Endodermal cell (in vitro differentiated cells): ENCODE measurements around the gene GLRA1. TPM values are rescaled to one million over a fixed set of nuclear protein-coding genes. Genes with fewer than 3 reads are reported as not detected.
A peak's percentile ranks its signal among the peaks of the same experiment; 100 is the strongest.

Experiments
- DNase-seq: peaks from one replicate; pipeline ENCODE4 v3.0.0-alpha.2; 2017
- H3K27ac ChIP-seq: 2 replicates; pipeline ENCODE4 v1.5.1; 2013; ENCODE audit warnings: mild to moderate bottlenecking, low read depth, low read length, moderate library complexity
- H3K27me3 ChIP-seq: 2 replicates; pipeline ENCODE4 v1.6.1; 2013; ENCODE audit warnings: mild to moderate bottlenecking, low read length, moderate library complexity; ENCODE audit not compliant: insufficient read depth, control insufficient read depth, poor library complexity, severe bottlenecking
- H3K36me3 ChIP-seq: 2 replicates; pipeline ENCODE4 v1.7.0; 2013; ENCODE audit warnings: mild to moderate bottlenecking, low read length, moderate library complexity; ENCODE audit not compliant: control insufficient read depth, insufficient read depth
- H3K4me1 ChIP-seq: one replicate; pipeline ENCODE4 v1.7.0; 2013; ENCODE audit warnings: low read length; ENCODE audit not compliant: control insufficient read depth, insufficient read depth
- H3K4me3 ChIP-seq: 2 replicates; pipeline ENCODE4 v1.5.1; 2013; ENCODE audit warnings: mild to moderate bottlenecking, low read length, moderate library complexity
- H3K9ac ChIP-seq: 2 replicates; pipeline ENCODE4 v1.6.1; 2013; ENCODE audit warnings: mild to moderate bottlenecking, low read length, moderate library complexity; ENCODE audit not compliant: poor library complexity, severe bottlenecking; ENCODE audit errors: extremely low read depth
- H3K9me3 ChIP-seq: 2 replicates; pipeline ENCODE4 v1.6.1; 2013; ENCODE audit warnings: mild to moderate bottlenecking, low read length, moderate library complexity; ENCODE audit not compliant: control insufficient read depth
- H3K27ac Mint-ChIP-seq: 2 replicates; pipeline ENCODE4 v1.8.0; 2020; ENCODE audit warnings: mixed read lengths
- H3K27me3 Mint-ChIP-seq: 2 replicates; pipeline ENCODE4 v1.8.0; 2021; ENCODE audit warnings: mild to moderate bottlenecking, mixed read lengths; ENCODE audit not compliant: insufficient read depth
- H3K36me3 Mint-ChIP-seq: 2 replicates; pipeline ENCODE4 v1.8.0; 2020; ENCODE audit warnings: low read depth, mixed read lengths
- H3K4me1 Mint-ChIP-seq: 2 replicates; pipeline ENCODE4 v1.8.0; 2020; ENCODE audit warnings: mixed read lengths
- H3K4me3 Mint-ChIP-seq: 2 replicates; pipeline ENCODE4 v1.8.0; 2020; ENCODE audit warnings: mild to moderate bottlenecking, moderate library complexity, mixed read lengths
- H3K9me3 Mint-ChIP-seq: 2 replicates; pipeline ENCODE4 v1.8.0; 2020; ENCODE audit warnings: mild to moderate bottlenecking, mixed read lengths
- WGBS, 2 experiments: methylation state at CpG; one replicate each; pipeline versions ENCODE4 v1.1.5 to v1.1.7; 2013; ENCODE audit warnings: missing lambda C conversion rate in 2 of 2, mixed read lengths in 1 of 2; ENCODE audit not compliant: insufficient coverage in 1 of 2, insufficient read length in 1 of 2; 5-methylcytosine and 5-hydroxymethylcytosine counted together
- total RNA-seq, 2 donors: library from RNA; stranded (reverse); fragmentation: NEBNext Ultra II Directional in 1 of 2; extraction: Animal tissue kit (Norgen Biotek cat#: 25700) in 1 of 2; gene quantifications; 2 replicates in 1 of 2; 3 replicates in 1 of 2; pipeline ENCODE4 v1.2.1, GENCODE V29; 2021
- TF ChIP-seq, protein P1 (sequence below): fragments of 200-600 bp; sonication (generic); conservative IDR thresholded peaks from 2 replicates; pipeline ENCODE4 v1.5.0; 2021; ENCODE audit warnings: antibody characterized with exemption, mild to moderate bottlenecking

GLRA1 gene
- total RNA-seq, 2 donors from 2014 or later: not detected

DNA sequence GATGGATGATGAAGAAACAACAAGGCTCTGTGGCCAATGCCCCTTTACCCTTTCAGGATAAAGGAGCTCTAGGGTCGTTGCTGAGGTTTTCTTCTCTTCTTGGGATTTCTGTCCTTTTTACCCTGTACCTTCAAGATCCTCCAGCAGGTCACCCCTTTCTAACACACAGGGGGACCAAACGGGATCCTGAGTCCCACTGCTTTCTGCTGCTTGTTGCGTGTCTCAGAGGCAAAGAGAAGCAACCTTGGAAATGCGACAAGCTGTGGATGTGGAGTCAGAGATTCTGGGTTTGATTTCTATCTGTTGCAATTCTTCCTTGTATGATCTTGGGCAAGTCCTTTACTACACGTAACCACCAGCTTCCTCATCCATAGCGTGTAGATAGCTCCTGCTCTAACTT, 20.5 kb downstream of the GLRA1 start:
- H3K27ac ChIP-seq: peak overlapping the region; percentile 52
- Mint-ChIP-seq H3K4me3 (no peak overlapping the region), H3K36me3 (no peaks in the 10 kb centered on the region), H3K27ac (no peak overlapping the region), H3K27me3 (peaks cover 96% of the 10 kb centered on the region), H3K9me3 (no peaks in the 10 kb centered on the region), H3K4me1 (peaks cover 31% of the 10 kb centered on the region)
- H3K36me3 ChIP-seq: no peaks in the 10 kb centered on the region
- no peak overlapping the region for H3K4me3 ChIP-seq
- WGBS, 2 experiments: 21 to 58% methylated on average over 2 to 6 of the region's 6 CpGs
- peaks cover 76% of the 10 kb centered on the region for H3K27me3 ChIP-seq
- DNase-seq: no peak
- H3K9ac ChIP-seq: no peak overlapping the region
- TF ChIP-seq, protein P1, sequence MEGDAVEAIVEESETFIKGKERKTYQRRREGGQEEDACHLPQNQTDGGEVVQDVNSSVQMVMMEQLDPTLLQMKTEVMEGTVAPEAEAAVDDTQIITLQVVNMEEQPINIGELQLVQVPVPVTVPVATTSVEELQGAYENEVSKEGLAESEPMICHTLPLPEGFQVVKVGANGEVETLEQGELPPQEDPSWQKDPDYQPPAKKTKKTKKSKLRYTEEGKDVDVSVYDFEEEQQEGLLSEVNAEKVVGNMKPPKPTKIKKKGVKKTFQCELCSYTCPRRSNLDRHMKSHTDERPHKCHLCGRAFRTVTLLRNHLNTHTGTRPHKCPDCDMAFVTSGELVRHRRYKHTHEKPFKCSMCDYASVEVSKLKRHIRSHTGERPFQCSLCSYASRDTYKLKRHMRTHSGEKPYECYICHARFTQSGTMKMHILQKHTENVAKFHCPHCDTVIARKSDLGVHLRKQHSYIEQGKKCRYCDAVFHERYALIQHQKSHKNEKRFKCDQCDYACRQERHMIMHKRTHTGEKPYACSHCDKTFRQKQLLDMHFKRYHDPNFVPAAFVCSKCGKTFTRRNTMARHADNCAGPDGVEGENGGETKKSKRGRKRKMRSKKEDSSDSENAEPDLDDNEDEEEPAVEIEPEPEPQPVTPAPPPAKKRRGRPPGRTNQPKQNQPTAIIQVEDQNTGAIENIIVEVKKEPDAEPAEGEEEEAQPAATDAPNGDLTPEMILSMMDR: no peak
- H3K4me1 ChIP-seq: peaks cover 10% of the 10 kb centered on the region
- no peaks in the 10 kb centered on the region for H3K9me3 ChIP-seq

DNA sequence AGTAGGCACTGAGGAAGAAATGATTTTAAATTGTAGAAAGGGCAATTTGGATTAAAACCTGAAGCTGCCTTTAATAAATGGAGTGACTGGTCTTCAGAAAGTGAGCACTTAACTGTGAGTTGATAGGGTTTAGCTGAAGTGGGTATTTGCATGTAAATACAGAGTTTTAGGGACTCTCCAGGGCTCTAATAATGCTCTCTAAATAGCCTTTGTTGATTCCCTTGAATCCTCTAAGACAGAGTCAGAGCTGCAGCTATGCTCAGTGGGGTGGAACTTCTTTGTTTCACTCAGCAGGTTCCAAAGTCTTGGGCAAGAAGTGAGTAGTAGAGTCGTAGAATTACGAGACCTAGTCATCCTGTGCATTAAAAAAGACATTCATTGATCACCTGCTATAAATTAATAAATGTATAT, 21.4 kb downstream of the GLRA1 start:
- H3K4me3 Mint-ChIP-seq: no peak overlapping the region
- H3K4me1 Mint-ChIP-seq: peaks cover 31% of the 10 kb centered on the region
- peak; percentile 80 for DNase-seq
- WGBS, 2 experiments: 0% methylated on average over 2 of the region's 2 CpGs; no CpG with 5 or more reads in 1 of the 2 experiments
- H3K27ac ChIP-seq: peak overlapping the region; percentile 52
- H3K27ac Mint-ChIP-seq: no peak overlapping the region
- peaks cover 98% of the 10 kb centered on the region for H3K27me3 Mint-ChIP-seq
- peaks cover 75% of the 10 kb centered on the region for H3K27me3 ChIP-seq
- H3K4me1 ChIP-seq: peaks cover 10% of the 10 kb centered on the region
- TF ChIP-seq, protein P1: no peak
- H3K36me3 Mint-ChIP-seq: no peaks in the 10 kb centered on the region
- H3K9me3 ChIP-seq: no peaks in the 10 kb centered on the region
- peak overlapping the region; percentile 5 for H3K4me3 ChIP-seq
- no peaks in the 10 kb centered on the region for H3K9me3 Mint-ChIP-seq
- no peak overlapping the region for H3K9ac ChIP-seq
- H3K36me3 ChIP-seq: no peaks in the 10 kb centered on the region

DNA sequence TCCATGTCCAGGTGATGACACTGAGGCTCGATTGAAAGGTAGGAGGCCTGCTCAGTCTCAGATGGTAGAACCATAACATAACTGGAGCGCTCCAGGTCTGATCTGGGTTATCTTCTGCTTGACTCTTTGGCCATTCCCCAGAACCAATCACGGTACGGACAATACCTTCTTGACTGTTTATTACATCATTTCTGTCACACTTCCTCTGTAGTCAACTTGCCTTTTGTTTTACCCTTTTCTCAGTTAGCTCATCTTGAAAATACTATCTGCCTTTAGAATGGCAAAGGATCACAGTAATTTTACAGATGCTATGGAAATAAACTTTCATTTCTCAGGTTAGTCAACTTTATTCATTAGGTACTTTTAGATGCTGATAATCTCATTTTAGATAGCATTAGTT, 22.4 kb downstream of the GLRA1 start:
- Histone ChIP-seq H3K36me3 (no peaks in the 10 kb centered on the region), H3K27me3 (peaks cover 67% of the 10 kb centered on the region), H3K9ac (no peak overlapping the region), H3K4me1 (peaks cover 10% of the 10 kb centered on the region), H3K9me3 (no peaks in the 10 kb centered on the region), H3K27ac (no peak overlapping the region), H3K4me3 (no peak overlapping the region)
- no peaks in the 10 kb centered on the region for H3K9me3 Mint-ChIP-seq
- H3K36me3 Mint-ChIP-seq: no peaks in the 10 kb centered on the region
- WGBS, 2 experiments: 91 to 93% methylated on average over 4 of the region's 4 CpGs
- H3K4me1 Mint-ChIP-seq: peaks cover 31% of the 10 kb centered on the region
- peaks cover 98% of the 10 kb centered on the region for H3K27me3 Mint-ChIP-seq
- no peak overlapping the region for H3K27ac Mint-ChIP-seq
- no peak overlapping the region for H3K4me3 Mint-ChIP-seq
- no peak for DNase-seq
- TF ChIP-seq, protein P1: no peak
